OCI-LY3 (cell line): ENCODE measurements around the gene SUSD5.
A peak's percentile ranks its signal among the peaks of the same experiment; 100 is the strongest.

Experiments used
- H2AFZ ChIP-seq: fragments of 200-600, 300-600 bp; shearing (Covaris generic); 2 replicates; pipeline ENCODE4 v1.6.0; 2014; ENCODE audit warnings: antibody characterized with exemption, low read depth, low read length
- H3K27ac ChIP-seq: fragments of 200-600, 300-600 bp; sonication (generic); 2 replicates; pipeline ENCODE4 v1.5.1; 2014; ENCODE audit warnings: mild to moderate bottlenecking, low read length, moderate library complexity, mixed read lengths
- H3K27me3 ChIP-seq: fragments of 200-600, 300-600 bp; sonication (generic); 2 replicates; pipeline ENCODE4 v1.6.1; 2014; ENCODE audit warnings: low read depth, low read length, mixed read lengths
- H3K36me3 ChIP-seq: fragments of 200-600, 300-600 bp; sonication (generic); replicated peaks from 2 replicates; pipeline ENCODE3; 2014; ENCODE audit warnings: low read depth, low read length, mixed read lengths
- H3K4me1 ChIP-seq: fragments of 300-600, 200-600 bp; sonication (generic); 2 replicates; pipeline ENCODE4 v1.6.1; 2014; ENCODE audit warnings: low read length, mixed read lengths
- H3K4me2 ChIP-seq: fragments of 200-600, 300-600 bp; sonication (generic); 2 replicates; pipeline ENCODE4 v1.6.1; 2014; ENCODE audit warnings: low read length, mixed read lengths
- H3K4me3 ChIP-seq: fragments of 300-600, 200-600 bp; sonication (generic); 2 replicates; pipeline ENCODE4 v1.5.1; 2014; ENCODE audit warnings: antibody characterized with exemption, mild to moderate bottlenecking, low read length, moderate library complexity
- H3K79me2 ChIP-seq: fragments of 300-600, 200-600 bp; shearing (Covaris generic); 2 replicates; pipeline ENCODE4 v1.6.1; 2014; ENCODE audit warnings: mild to moderate bottlenecking, low read length, mixed read lengths
- H3K9ac ChIP-seq: fragments of 300-600, 200-600 bp; shearing (Covaris generic); 2 replicates; pipeline ENCODE4 v1.6.0; 2014; ENCODE audit warnings: mild to moderate bottlenecking, low read length, moderate library complexity
- H3K9me3 ChIP-seq: fragments of 200-600, 300-600 bp; shearing (Covaris generic); 2 replicates; pipeline ENCODE4 v1.6.1; 2014; ENCODE audit warnings: low read length, mixed read lengths; ENCODE audit not compliant: insufficient read depth
- H4K20me1 ChIP-seq: fragments of 200-600, 300-600 bp; sonication (generic); 2 replicates; pipeline ENCODE4 v1.6.1; 2016; ENCODE audit warnings: low read length, mixed read lengths; ENCODE audit not compliant: insufficient read depth
- CTCF ChIP-seq: fragments of 200-600, 300-600 bp; sonication (generic); IDR thresholded peaks from 2 replicates; pipeline ENCODE4 v1.5.1; 2014; ENCODE audit warnings: antibody characterized with exemption, low read length, low read depth
- EZH2phosphoT487 ChIP-seq: fragments of 200-600 bp; shearing (Covaris generic); IDR thresholded peaks from 2 replicates; pipeline ENCODE4 v1.6.1; 2018; ENCODE audit warnings: antibody characterized with exemption, mixed run types, low read depth

Gene SUSD5

GRCh38 chr3:33173672-33174071 is 44.9 kb downstream of the SUSD5 start:
- H3K9me3 ChIP-seq = no peaks in the 10 kb centered on the region
- no peak for TF ChIP-seq EZH2phosphoT487
- no peak for TF ChIP-seq CTCF
- H3K4me1 ChIP-seq = no peaks in the 10 kb centered on the region
- no peaks in the 10 kb centered on the region for H3K79me2 ChIP-seq
- H3K36me3 ChIP-seq = no peaks in the 10 kb centered on the region
- no peak overlapping the region for H3K27ac ChIP-seq
- no peaks in the 10 kb centered on the region for H3K27me3 ChIP-seq
- no peak overlapping the region for H3K4me3 ChIP-seq
- no peaks in the 10 kb centered on the region for H4K20me1 ChIP-seq
- no peak overlapping the region for H2AFZ ChIP-seq
- no peak overlapping the region for H3K9ac ChIP-seq
- no peak overlapping the region for H3K4me2 ChIP-seq

GRCh38 chr3:33173103-33173502 is 45.5 kb downstream of the SUSD5 start:
- Histone ChIP-seq H3K9ac (no peak overlapping the region), H3K36me3 (no peaks in the 10 kb centered on the region), H2AFZ (no peak overlapping the region), H3K4me2 (no peak overlapping the region), H3K9me3 (no peaks in the 10 kb centered on the region), H3K79me2 (no peaks in the 10 kb centered on the region), H4K20me1 (no peaks in the 10 kb centered on the region), H3K27ac (no peak overlapping the region), H3K4me3 (no peak overlapping the region), H3K4me1 (no peaks in the 10 kb centered on the region), H3K27me3 (no peaks in the 10 kb centered on the region)
- TF ChIP-seq CTCF (no peak), EZH2phosphoT487 (no peak)

DNA sequence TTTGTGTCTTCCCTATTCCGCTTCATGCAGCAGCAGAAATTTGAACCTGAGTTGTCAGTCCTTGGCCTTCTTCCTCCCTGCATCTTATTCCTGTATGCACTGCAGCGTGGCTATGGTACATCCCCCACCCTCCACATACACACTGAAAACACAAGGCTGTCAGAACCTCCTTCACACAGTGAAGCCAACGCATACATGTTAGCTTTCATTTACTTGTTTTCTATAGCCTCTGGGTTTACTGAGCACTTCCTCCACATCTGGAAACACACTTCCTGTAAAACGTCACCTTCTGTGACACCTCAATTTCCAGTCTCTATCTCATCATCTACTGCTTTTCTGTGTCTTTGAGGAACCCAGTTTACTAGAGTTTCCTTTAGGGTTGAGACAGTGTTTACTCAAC is 47.0 kb downstream of the SUSD5 start:
- Histone ChIP-seq H3K4me2 (no peak overlapping the region), H3K27me3 (no peaks in the 10 kb centered on the region), H3K4me1 (no peaks in the 10 kb centered on the region), H3K9me3 (no peaks in the 10 kb centered on the region), H3K79me2 (no peaks in the 10 kb centered on the region), H2AFZ (peak overlapping the region; percentile 71), H4K20me1 (no peaks in the 10 kb centered on the region), H3K9ac (no peak overlapping the region), H3K27ac (no peak overlapping the region), H3K4me3 (no peak overlapping the region), H3K36me3 (no peaks in the 10 kb centered on the region)
- TF ChIP-seq CTCF (no peak), EZH2phosphoT487 (no peak)

- no peaks in the 10 kb centered on the region for H3K4me1 ChIP-seq
- no peak overlapping the region for H2AFZ ChIP-seq
- H3K27me3 ChIP-seq = no peaks in the 10 kb centered on the region
- no peak overlapping the region for H3K4me2 ChIP-seq
- H4K20me1 ChIP-seq = no peaks in the 10 kb centered on the region
- no peak overlapping the region for H3K9ac ChIP-seq
- TF ChIP-seq EZH2phosphoT487 (no peak), CTCF (no peak)
- H3K9me3 ChIP-seq = no peaks in the 10 kb centered on the region
- H3K36me3 ChIP-seq = no peaks in the 10 kb centered on the region
- H3K4me3 ChIP-seq = no peak overlapping the region
- no peaks in the 10 kb centered on the region for H3K79me2 ChIP-seq
- H3K27ac ChIP-seq = no peak overlapping the region
Measured at GRCh38 chr3:33170531-33170930, 48.1 kb downstream of the SUSD5 start.
